GM12864 (cell line): ENCODE data around the gene GALNT9.

Experiments
- DNase-seq: peaks from one replicate; pipeline ENCODE4 v3.0.0-alpha.2; 2011; ENCODE audit warnings: low read depth
- H3K4me3 ChIP-seq: 2 replicates; pipeline ENCODE4 v1.5.1; 2011; ENCODE audit warnings: mild to moderate bottlenecking, low read depth, low read length, control low read depth
- TF ChIP-seq, protein P1 (sequence below): IDR thresholded peaks from 2 replicates; pipeline ENCODE4 v1.5.1; 2011; ENCODE audit warnings: low read depth, mild to moderate bottlenecking, moderate library complexity, low read length, control low read depth, inconsistent platforms; ENCODE audit errors: missing control alignments

The GALNT9 gene

DNA sequence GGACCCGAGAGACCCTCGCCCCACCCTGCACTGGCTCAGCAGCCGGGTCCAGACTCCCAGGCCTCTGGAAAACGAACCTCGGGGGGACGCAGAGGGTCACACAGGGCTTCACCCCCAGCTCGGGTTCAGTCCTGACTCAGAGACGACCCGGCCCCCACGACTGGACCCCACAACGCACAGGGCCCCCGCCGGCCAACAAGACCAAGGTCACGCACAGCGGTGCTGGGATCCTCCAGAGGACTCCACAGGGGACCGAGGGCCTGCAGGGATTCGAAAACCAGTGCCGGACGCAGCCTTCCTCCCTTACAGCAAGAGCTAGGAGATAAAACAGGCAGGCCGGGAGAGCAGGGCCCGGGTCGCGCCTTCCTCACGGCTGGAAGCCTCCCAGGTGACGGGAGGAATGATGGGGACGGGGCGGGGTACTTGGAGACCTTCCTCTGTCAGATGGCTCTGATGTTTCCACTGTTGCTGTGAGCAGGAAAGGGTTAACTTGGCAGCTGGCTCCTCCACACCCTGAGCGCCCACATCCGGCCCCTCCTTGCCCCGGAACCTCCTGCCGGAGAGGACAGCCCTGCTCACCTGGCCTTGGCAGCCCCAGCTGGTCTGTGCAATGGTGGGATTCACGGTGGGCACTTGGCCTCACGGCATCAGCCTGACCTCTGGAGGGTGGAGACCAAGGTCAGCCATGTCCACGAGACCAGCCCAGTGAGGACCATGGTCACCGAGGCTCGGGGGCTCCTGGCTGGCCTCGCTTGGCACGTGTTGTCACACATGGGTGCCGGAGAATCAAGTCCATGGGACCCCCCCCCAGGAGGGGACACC, 46.2 kb downstream of the GALNT9 start:
- TF ChIP-seq, protein P1, sequence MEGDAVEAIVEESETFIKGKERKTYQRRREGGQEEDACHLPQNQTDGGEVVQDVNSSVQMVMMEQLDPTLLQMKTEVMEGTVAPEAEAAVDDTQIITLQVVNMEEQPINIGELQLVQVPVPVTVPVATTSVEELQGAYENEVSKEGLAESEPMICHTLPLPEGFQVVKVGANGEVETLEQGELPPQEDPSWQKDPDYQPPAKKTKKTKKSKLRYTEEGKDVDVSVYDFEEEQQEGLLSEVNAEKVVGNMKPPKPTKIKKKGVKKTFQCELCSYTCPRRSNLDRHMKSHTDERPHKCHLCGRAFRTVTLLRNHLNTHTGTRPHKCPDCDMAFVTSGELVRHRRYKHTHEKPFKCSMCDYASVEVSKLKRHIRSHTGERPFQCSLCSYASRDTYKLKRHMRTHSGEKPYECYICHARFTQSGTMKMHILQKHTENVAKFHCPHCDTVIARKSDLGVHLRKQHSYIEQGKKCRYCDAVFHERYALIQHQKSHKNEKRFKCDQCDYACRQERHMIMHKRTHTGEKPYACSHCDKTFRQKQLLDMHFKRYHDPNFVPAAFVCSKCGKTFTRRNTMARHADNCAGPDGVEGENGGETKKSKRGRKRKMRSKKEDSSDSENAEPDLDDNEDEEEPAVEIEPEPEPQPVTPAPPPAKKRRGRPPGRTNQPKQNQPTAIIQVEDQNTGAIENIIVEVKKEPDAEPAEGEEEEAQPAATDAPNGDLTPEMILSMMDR, result no peak
- no peak for DNase-seq
- H3K4me3 ChIP-seq, result no peak overlapping the region

- TF ChIP-seq, protein P1, result no peak
- H3K4me3 ChIP-seq, result no peak overlapping the region
- no peak for DNase-seq
These were observed 47.1 kb downstream of the GALNT9 start for GRCh38 chr12:132282031-132282949.

GRCh38 chr12:132281038-132281437, 48.4 kb downstream of the GALNT9 start:
- TF ChIP-seq, protein P1, result no peak
- no peak for DNase-seq
- H3K4me3 ChIP-seq, result no peak overlapping the region

DNA sequence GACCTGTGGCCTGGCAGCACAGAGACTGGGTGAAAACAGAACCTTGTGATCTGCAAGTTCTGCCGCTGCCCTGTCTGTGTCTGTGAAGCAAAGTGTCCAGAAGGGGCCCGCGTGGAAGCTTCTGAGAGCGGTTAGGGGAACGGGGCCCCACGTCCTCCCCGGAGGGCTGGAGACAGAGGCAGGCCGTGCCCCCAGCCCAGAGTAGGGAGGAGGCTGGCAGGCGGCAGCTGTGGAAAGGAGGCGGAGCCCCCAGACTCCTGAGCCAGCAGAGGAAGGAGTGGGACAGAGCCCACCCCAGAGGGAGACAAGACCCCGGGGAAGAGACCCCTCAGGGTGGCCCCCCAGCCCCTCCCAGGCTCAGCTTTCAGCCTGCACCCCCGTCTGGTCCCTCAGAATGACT, 49.0 kb downstream of the GALNT9 start:
- DNase-seq, result no peak
- H3K4me3 ChIP-seq, result no peak overlapping the region
- TF ChIP-seq, protein P1, result no peak

- no peak overlapping the region for H3K4me3 ChIP-seq
- DNase-seq, result no peak
- TF ChIP-seq, protein P1, result no peak
These were observed 49.5 kb downstream of the GALNT9 start for GRCh38 chr12:132279930-132280329.

DNA sequence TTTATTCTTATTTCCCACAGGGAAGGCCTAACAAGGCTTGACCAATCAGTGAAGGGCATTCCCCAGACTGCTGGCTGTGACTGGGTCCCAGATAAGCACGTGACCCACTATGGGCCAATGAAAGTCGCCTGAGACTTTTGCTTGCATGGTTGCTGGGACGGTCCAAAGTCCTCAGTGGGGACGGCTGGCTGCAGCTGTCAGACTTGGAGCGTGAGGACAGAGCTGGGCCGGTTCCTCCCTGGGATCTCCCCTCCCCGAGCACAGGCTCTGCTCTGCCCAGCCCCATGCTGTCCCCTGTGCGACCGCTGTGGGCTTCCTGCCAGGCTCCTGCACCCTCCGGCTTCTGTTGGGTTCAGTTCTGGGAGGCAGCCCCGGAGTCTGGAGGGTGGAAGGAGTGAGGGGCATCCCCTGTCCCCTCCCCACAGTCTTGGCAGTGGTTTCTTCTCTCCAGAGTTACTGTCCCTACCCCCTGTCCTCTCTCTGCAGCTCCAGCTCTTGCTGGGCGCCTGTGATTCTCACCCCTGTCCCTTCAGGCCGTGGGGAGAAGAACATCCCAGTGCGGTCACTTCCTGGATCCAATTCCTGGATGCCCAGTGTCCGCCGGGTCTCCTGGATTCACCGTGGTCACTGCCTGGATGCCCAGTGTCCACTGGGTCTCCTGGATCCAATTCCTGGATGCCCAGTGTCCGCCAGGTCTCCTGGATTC, 50.1 kb downstream of the GALNT9 start:
- no peak overlapping the region for H3K4me3 ChIP-seq
- no peak for DNase-seq
- TF ChIP-seq, protein P1, result no peak
